NCI-H69 (cell line): ENCODE data around the gene ST3GAL6.

Experiments used
- DNase-seq: peaks from one replicate; lab custom pipeline; 2025; lab: John Stamatoyannopoulos, UW

Gene ST3GAL6

GRCh38 chr3:98763076-98763475 lies at the start of gene ST3GAL6:
Gene ST3GAL6 (plus strand): TSS chr3:98763340. CDS start chr3:98768441, 5,101 bp downstream.
- no peak for DNase-seq

GRCh38 chr3:98713984-98714383 lies 49.2 kb upstream of the ST3GAL6 start:
- DNase-seq = no peak

- no peak for DNase-seq
These were observed 45.6 kb upstream of the ST3GAL6 start for GRCh38 chr3:98717584-98717983.

GRCh38 chr3:98718730-98719129 lies 44.4 kb upstream of the ST3GAL6 start:
- no peak for DNase-seq

- DNase-seq = no peak
These were observed 41.4 kb upstream of the ST3GAL6 start for GRCh38 chr3:98721776-98722175.

- DNase-seq = no peak
These were observed 40.8 kb upstream of the ST3GAL6 start for GRCh38 chr3:98722389-98722788.

- no peak for DNase-seq
These were observed 37.8 kb upstream of the ST3GAL6 start for GRCh38 chr3:98725352-98725751.

GRCh38 chr3:98726084-98726483 lies 37.1 kb upstream of the ST3GAL6 start:
- DNase-seq = no peak

- DNase-seq = no peak
These were observed 35.5 kb upstream of the ST3GAL6 start for GRCh38 chr3:98727638-98728037.

- DNase-seq = no peak
These were observed 34.5 kb upstream of the ST3GAL6 start for GRCh38 chr3:98728672-98729071.

GRCh38 chr3:98730338-98730737 lies 32.8 kb upstream of the ST3GAL6 start:
- no peak for DNase-seq

- no peak for DNase-seq
These were observed 32.1 kb upstream of the ST3GAL6 start for GRCh38 chr3:98730886-98731537.

GRCh38 chr3:98731720-98732285 lies 31.3 kb upstream of the ST3GAL6 start:
- no peak for DNase-seq

- DNase-seq = peak; percentile 50
These were observed 30.7 kb upstream of the ST3GAL6 start for GRCh38 chr3:98732286-98733052.

GRCh38 chr3:98733053-98733811 lies 29.9 kb upstream of the ST3GAL6 start:
- peak; percentile 9 for DNase-seq

GRCh38 chr3:98733812-98734281 lies 29.3 kb upstream of the ST3GAL6 start:
- no peak for DNase-seq

GRCh38 chr3:98734306-98734705 lies 28.8 kb upstream of the ST3GAL6 start:
- DNase-seq = no peak

- no peak for DNase-seq
These were observed 28.4 kb upstream of the ST3GAL6 start for GRCh38 chr3:98734735-98735134.

GRCh38 chr3:98735296-98735695 lies 27.8 kb upstream of the ST3GAL6 start:
- no peak for DNase-seq

- DNase-seq = no peak
These were observed 27.3 kb upstream of the ST3GAL6 start for GRCh38 chr3:98735761-98736269.

GRCh38 chr3:98737301-98737700 lies 25.8 kb upstream of the ST3GAL6 start:
- DNase-seq = no peak

GRCh38 chr3:98739266-98739665 lies 23.9 kb upstream of the ST3GAL6 start:
- DNase-seq = no peak
